H9 (cell line): Measurements from ENCODE around the gene HIPK4. TPM values are rescaled to one million over a fixed set of nuclear protein-coding genes. Genes with fewer than 3 reads are reported as not detected.

Source experiments
- DNase-seq: peaks from one replicate; pipeline ENCODE4 v3.0.0-alpha.2; 2017
- H2AFZ ChIP-seq: one replicate; pipeline ENCODE4 v1.6.1; 2013; ENCODE audit warnings: mild to moderate bottlenecking, low read length, control low read depth, moderate library complexity
- H2AK5ac ChIP-seq: 2 replicates; pipeline ENCODE4 v1.6.1; 2013; ENCODE audit warnings: low read length, control low read depth, mixed read lengths; ENCODE audit not compliant: insufficient read length
- H2BK120ac ChIP-seq: one replicate; pipeline ENCODE4 v1.6.1; 2013; ENCODE audit warnings: low read depth, mild to moderate bottlenecking, low read length, control low read depth, inconsistent platforms; ENCODE audit not compliant: poor library complexity, severe bottlenecking
- H2BK12ac ChIP-seq: 2 replicates; pipeline ENCODE4 v1.6.1; 2013; ENCODE audit warnings: low read length, control low read depth, mixed read lengths, low read depth; ENCODE audit not compliant: insufficient read length
- H2BK15ac ChIP-seq: 2 replicates; pipeline ENCODE4 v1.6.1; 2013; ENCODE audit warnings: low read depth, low read length, control low read depth
- H2BK20ac ChIP-seq: one replicate; pipeline ENCODE4 v1.6.1; 2013; ENCODE audit warnings: low read depth, mild to moderate bottlenecking, low read length, control low read depth, inconsistent platforms; ENCODE audit not compliant: poor library complexity, severe bottlenecking
- H2BK5ac ChIP-seq: 2 replicates; pipeline ENCODE4 v1.6.1; 2013; ENCODE audit warnings: low read length, control low read depth, mixed read lengths; ENCODE audit not compliant: insufficient read length
- H3K14ac ChIP-seq: 2 replicates; pipeline ENCODE4 v1.6.1; 2013; ENCODE audit warnings: low read length, control low read depth; ENCODE audit not compliant: insufficient read depth
- H3K18ac ChIP-seq: 2 replicates; pipeline ENCODE4 v1.6.1; 2013; ENCODE audit warnings: low read depth, mild to moderate bottlenecking, mixed read lengths, low read length, control low read depth; ENCODE audit not compliant: insufficient read length
- H3K23ac ChIP-seq: 2 replicates; pipeline ENCODE4 v1.6.1; 2013; ENCODE audit warnings: low read length, control low read depth, mixed read lengths, low read depth; ENCODE audit not compliant: insufficient read length
- H3K23me2 ChIP-seq: 2 replicates; pipeline ENCODE4 v1.6.1; 2013; ENCODE audit warnings: low read depth, mild to moderate bottlenecking, mixed read lengths, low read length, control low read depth; ENCODE audit not compliant: insufficient read length, poor library complexity, severe bottlenecking
- H3K27ac ChIP-seq: 2 replicates; pipeline ENCODE4 v1.5.1; 2013; ENCODE audit warnings: low read length, control low read depth, mixed read lengths, low read depth; ENCODE audit not compliant: insufficient read length
- H3K27me3 ChIP-seq: 2 replicates; pipeline ENCODE4 v1.6.1; 2013; ENCODE audit warnings: low read length, control low read depth, inconsistent platforms; ENCODE audit not compliant: insufficient read depth
- H3K4ac ChIP-seq: 2 replicates; pipeline ENCODE4 v1.6.1; 2013; ENCODE audit warnings: low read depth, mild to moderate bottlenecking, control low read depth, inconsistent platforms, low read length, moderate library complexity
- H3K4me1 ChIP-seq: 2 replicates; pipeline ENCODE4 v1.6.1; 2013; ENCODE audit warnings: low read length, control low read depth, inconsistent platforms; ENCODE audit not compliant: insufficient read depth
- H3K4me2 ChIP-seq: 2 replicates; pipeline ENCODE4 v1.6.1; 2013; ENCODE audit warnings: low read length, control low read depth, mixed read lengths; ENCODE audit not compliant: insufficient read length, insufficient read depth
- H3K56ac ChIP-seq: 2 replicates; pipeline ENCODE4 v1.6.1; 2013; ENCODE audit warnings: low read depth, mild to moderate bottlenecking, mixed read lengths, low read length, control low read depth; ENCODE audit not compliant: insufficient read length
- H3K79me1 ChIP-seq: 2 replicates; pipeline ENCODE4 v1.6.1; 2013; ENCODE audit warnings: low read depth, mild to moderate bottlenecking, moderate library complexity, low read length, control low read depth, inconsistent platforms; ENCODE audit not compliant: insufficient read depth, poor library complexity, severe bottlenecking
- H3K79me2 ChIP-seq: 2 replicates; pipeline ENCODE4 v1.6.1; 2013; ENCODE audit warnings: low read length, control low read depth, inconsistent platforms; ENCODE audit not compliant: insufficient read depth
- H3K9ac ChIP-seq: 2 replicates; pipeline ENCODE4 v1.6.1; 2013; ENCODE audit warnings: low read length, control low read depth, mixed read lengths; ENCODE audit not compliant: insufficient read length; ENCODE audit errors: extremely low read depth
- H3K9me3 ChIP-seq: one replicate; pipeline ENCODE4 v1.6.1; 2013; ENCODE audit warnings: low read depth, low read length, inconsistent platforms; ENCODE audit not compliant: control insufficient read depth
- H3T11ph ChIP-seq: one replicate; pipeline ENCODE4 v1.6.1; 2013; ENCODE audit warnings: mild to moderate bottlenecking, low read length, control low read depth, inconsistent platforms
- H4K20me1 ChIP-seq: one replicate; pipeline ENCODE4 v1.6.1; 2013; ENCODE audit not compliant: control insufficient read depth, insufficient read length, insufficient read depth
- H4K5ac ChIP-seq: 2 replicates; pipeline ENCODE4 v1.6.1; 2013; ENCODE audit warnings: low read depth, mild to moderate bottlenecking, mixed read lengths, low read length, control low read depth; ENCODE audit not compliant: insufficient read length
- H4K8ac ChIP-seq: replicated peaks from 2 replicates; pipeline ENCODE4 v1.6.1; 2013; ENCODE audit warnings: low read length, control low read depth, mixed read lengths, low read depth; ENCODE audit not compliant: insufficient read length
- H4K91ac ChIP-seq: 2 replicates; pipeline ENCODE4 v1.6.1; 2013; ENCODE audit warnings: low read depth, mild to moderate bottlenecking, moderate library complexity, mixed read lengths, low read length, control low read depth; ENCODE audit not compliant: insufficient read length
- H3K27ac Mint-ChIP-seq, 3 experiments: 2 replicates in 2 of 3; 3 replicates in 1 of 3; pipeline ENCODE4 v1.8.0; 2020 to 2021; ENCODE audit warnings: mixed read lengths in 3 of 3, mild to moderate bottlenecking in 1 of 3, moderate library complexity in 1 of 3
- H3K27me3 Mint-ChIP-seq: 2 replicates; pipeline ENCODE4 v1.8.0; 2021; ENCODE audit warnings: low read depth, mild to moderate bottlenecking, moderate library complexity, mixed read lengths
- H3K36me3 Mint-ChIP-seq, 3 experiments: 2 replicates in 2 of 3; 3 replicates in 1 of 3; pipeline ENCODE4 v1.8.0; 2020 to 2021; ENCODE audit warnings: low read depth in 3 of 3, mixed read lengths in 3 of 3; ENCODE audit not compliant: insufficient read depth in 1 of 3
- H3K4me1 Mint-ChIP-seq, 2 experiments: 2 replicates each; pipeline ENCODE4 v1.8.0; 2020; ENCODE audit warnings: mixed read lengths in 2 of 2
- H3K4me3 Mint-ChIP-seq, 2 experiments: 2 replicates in 1 of 2; 3 replicates in 1 of 2; pipeline ENCODE4 v1.8.0; 2020 to 2021; ENCODE audit warnings: mild to moderate bottlenecking in 2 of 2, mixed read lengths in 2 of 2, moderate library complexity in 1 of 2
- H3K9me3 Mint-ChIP-seq, 2 experiments: 2 replicates in 1 of 2; 3 replicates in 1 of 2; pipeline ENCODE4 v1.8.0; 2020; ENCODE audit warnings: mild to moderate bottlenecking in 2 of 2, mixed read lengths in 2 of 2, moderate library complexity in 1 of 2
- CTCF ChIP-seq: fragments of 200-600 bp; sonication (generic); conservative IDR thresholded peaks from 3 replicates; pipeline ENCODE4 v1.8.0; 2021; ENCODE audit warnings: antibody characterized with exemption, mild to moderate bottlenecking
- WGBS: extraction: QIAGEN DNeasy Blood & Tissue Kit; methylation state at CpG from one replicate; pipeline ENCODE4 v1.1.7; 2013; ENCODE audit warnings: missing lambda C conversion rate, low lambda C conversion rate, mixed read lengths; ENCODE audit not compliant: insufficient read length; ENCODE audit errors: extremely low coverage; 5-methylcytosine and 5-hydroxymethylcytosine counted together
- total RNA-seq: library from RNA; stranded (reverse); gene quantifications from 2 replicates; pipeline ENCODE4 v1.2.1, GENCODE V29; 2021

HIPK4 gene
- total RNA-seq, 1 experiment from 2014 or later: 0.15 TPM

GRCh38 chr19:40344422-40344821 is 45.6 kb downstream of the HIPK4 start:
- peaks cover 6% of the 10 kb centered on the region for H3K23me2 ChIP-seq
- DNase-seq: no peak
- no peak overlapping the region for H2AFZ ChIP-seq
- H3K4ac ChIP-seq: no peak overlapping the region
- Mint-ChIP-seq H3K4me1 (peaks cover 11 to 14% of the 10 kb centered on the region in 2 experiments), H3K27me3 (no peaks in the 10 kb centered on the region), H3K4me3 (no peak overlapping the region), H3K36me3 (peaks cover 0 to 10% (median 7%) of the 10 kb centered on the region in 3 experiments; a peak in 5 of 7 replicates), H3K9me3 (peaks cover 0 to 3% of the 10 kb centered on the region in 2 experiments; a peak in 1 of 5 replicates), H3K27ac (no peak overlapping the region; a peak in 1 of 7 replicates)
- H3K79me1 ChIP-seq: no peaks in the 10 kb centered on the region
- no peak overlapping the region for H3K9ac ChIP-seq
- no peaks in the 10 kb centered on the region for H3K79me2 ChIP-seq
- H3T11ph ChIP-seq: no peak overlapping the region
- no peaks in the 10 kb centered on the region for H3K9me3 ChIP-seq
- no peak overlapping the region for H3K56ac ChIP-seq
- no peak overlapping the region for H2BK12ac ChIP-seq
- no peak overlapping the region for H3K27ac ChIP-seq
- H4K5ac ChIP-seq: no peak overlapping the region
- no peak overlapping the region for H3K23ac ChIP-seq
- TF ChIP-seq CTCF: no peak
- no peak overlapping the region for H2BK15ac ChIP-seq
- H2AK5ac ChIP-seq: no peak overlapping the region
- H3K14ac ChIP-seq: no peak overlapping the region
- H3K18ac ChIP-seq: no peak overlapping the region
- no CpG with 5 or more reads among the region's 7 CpGs for WGBS
- H3K4me2 ChIP-seq: no peak overlapping the region
- H3K4me1 ChIP-seq: no peaks in the 10 kb centered on the region
- no peaks in the 10 kb centered on the region for H4K20me1 ChIP-seq
- no peak overlapping the region for H2BK20ac ChIP-seq
- no peak overlapping the region for H4K8ac ChIP-seq
- no peak overlapping the region for H2BK5ac ChIP-seq
- H4K91ac ChIP-seq: no peak overlapping the region
- H3K27me3 ChIP-seq: no peaks in the 10 kb centered on the region
- no peak overlapping the region for H2BK120ac ChIP-seq
